IMR-90 (cell line): ENCODE data around the gene HNRNPLL. TPM values are rescaled to one million over a fixed set of nuclear protein-coding genes. Genes with fewer than 3 reads are reported as not detected.

ENCODE experiments used
- ATAC-seq: fragments of 200-7000 bp; cut with Tn5 transposase; 2 replicates; pipeline ENCODE4 v1.9.1; 2020; ENCODE audit warnings: low read depth, mild to moderate bottlenecking, moderate library complexity
- BruUV-seq: library from RNA; stranded (reverse); fragments of 400-500 nt; replicated peaks from 2 replicates; lab custom pipeline; 2021; lab: Mats Ljungman, UMichigan
- CTCF ChIA-PET: fragments of 300-600 bp; formaldehyde crosslinking; extraction: SDS; loops from one replicate; lab custom pipeline; 2021; ENCODE audit warnings: antibody characterized with exemption; lab: Yijun Ruan, JAX
- POLR2A ChIA-PET: fragments of 300-600 bp; sonication (Branson Sonifier 250); formaldehyde crosslinking; loops from one replicate; lab custom pipeline; 2022; ENCODE audit warnings: antibody characterized with exemption; ENCODE audit not compliant: unreplicated experiment; lab: Charles Lee
- DNase-seq: peaks from one replicate; pipeline ENCODE4 v3.0.0; 2013
- H2AFZ ChIP-seq: replicated peaks from 2 replicates; pipeline ENCODE3; 2013; ENCODE audit warnings: low read length, mild to moderate bottlenecking; ENCODE audit not compliant: poor library complexity
- H2AK5ac ChIP-seq: 2 replicates; pipeline ENCODE4 v1.6.1; 2013; ENCODE audit warnings: low read depth, low read length, inconsistent platforms
- H2AK9ac ChIP-seq: replicated peaks from 2 replicates; pipeline ENCODE3; 2013; ENCODE audit warnings: mild to moderate bottlenecking, low read depth, low read length, moderate library complexity; ENCODE audit not compliant: poor library complexity
- H2BK120ac ChIP-seq: 2 replicates; pipeline ENCODE4 v1.6.1; 2013; ENCODE audit warnings: low read depth, low read length, inconsistent platforms
- H2BK15ac ChIP-seq: 3 replicates; pipeline ENCODE4 v1.6.1; 2013; ENCODE audit warnings: low read depth, low read length, inconsistent platforms
- H2BK20ac ChIP-seq: 2 replicates; pipeline ENCODE4 v1.6.1; 2013; ENCODE audit warnings: low read depth, mild to moderate bottlenecking, inconsistent platforms, low read length, moderate library complexity
- H2BK5ac ChIP-seq: 2 replicates; pipeline ENCODE4 v1.6.1; 2013; ENCODE audit warnings: mild to moderate bottlenecking, low read depth, low read length, inconsistent platforms; ENCODE audit not compliant: poor library complexity, severe bottlenecking
- H3K14ac ChIP-seq: replicated peaks from 2 replicates; pipeline ENCODE4 v1.6.1; 2013; ENCODE audit warnings: low read depth, low read length, inconsistent platforms
- H3K18ac ChIP-seq: 2 replicates; pipeline ENCODE4 v1.6.1; 2013; ENCODE audit warnings: low read depth, low read length, control low read depth
- H3K23ac ChIP-seq: 2 replicates; pipeline ENCODE4 v1.6.1; 2013; ENCODE audit warnings: low read depth, low read length, inconsistent platforms
- H3K27ac ChIP-seq: 2 replicates; pipeline ENCODE4 v1.5.1; 2013; ENCODE audit warnings: mild to moderate bottlenecking, control low read depth, low read length; ENCODE audit not compliant: insufficient read depth
- H3K27me3 ChIP-seq: 2 replicates; pipeline ENCODE4 v1.6.1; 2013; ENCODE audit warnings: low read length; ENCODE audit not compliant: control insufficient read depth, insufficient read depth
- H3K36me3 ChIP-seq: 2 replicates; pipeline ENCODE4 v1.6.1; 2013; ENCODE audit warnings: low read length, mixed read lengths; ENCODE audit not compliant: control insufficient read depth, insufficient read depth
- H3K4ac ChIP-seq: 2 replicates; pipeline ENCODE4 v1.6.1; 2013; ENCODE audit warnings: low read depth, low read length, inconsistent platforms
- H3K4me1 ChIP-seq: 2 replicates; pipeline ENCODE4 v1.6.1; 2013; ENCODE audit warnings: low read length, mixed read lengths; ENCODE audit not compliant: control insufficient read depth, insufficient read depth
- H3K4me2 ChIP-seq: 2 replicates; pipeline ENCODE4 v1.6.1; 2013; ENCODE audit warnings: low read depth, mild to moderate bottlenecking, control low read depth, low read length, moderate library complexity
- H3K4me3 ChIP-seq: 2 replicates; pipeline ENCODE4 v1.5.1; 2013; ENCODE audit warnings: low read depth, mild to moderate bottlenecking, control low read depth, low read length, moderate library complexity; ENCODE audit not compliant: insufficient read depth
- H3K56ac ChIP-seq: 2 replicates; pipeline ENCODE4 v1.6.1; 2013; ENCODE audit warnings: low read length, inconsistent platforms; ENCODE audit not compliant: insufficient read depth; ENCODE audit errors: extremely low read depth
- H3K79me1 ChIP-seq, 2 experiments: 2 replicates each; pipeline ENCODE4 v1.6.1; 2013; ENCODE audit warnings: low read length in 2 of 2, inconsistent platforms in 1 of 2, low read depth in 1 of 2
- H3K9ac ChIP-seq: 2 replicates; pipeline ENCODE4 v1.6.1; 2013; ENCODE audit warnings: low read depth, low read length, control low read depth
- H3K9me1 ChIP-seq: 2 replicates; pipeline ENCODE4 v1.6.1; 2013; ENCODE audit warnings: low read length, inconsistent platforms; ENCODE audit not compliant: insufficient read depth
- H3K9me3 ChIP-seq: 2 replicates; pipeline ENCODE4 v1.6.1; 2013; ENCODE audit warnings: low read length; ENCODE audit not compliant: control insufficient read depth, insufficient read depth
- H4K20me1 ChIP-seq: 2 replicates; pipeline ENCODE4 v1.6.1; 2013; ENCODE audit warnings: low read length, inconsistent platforms; ENCODE audit not compliant: insufficient read depth
- H4K5ac ChIP-seq: 2 replicates; pipeline ENCODE4 v1.6.1; 2013; ENCODE audit warnings: mild to moderate bottlenecking, low read depth, low read length, control low read depth
- H4K8ac ChIP-seq, 2 experiments: 2 replicates each; pipeline ENCODE4 v1.6.1; 2013; ENCODE audit warnings: low read depth in 2 of 2, low read length in 2 of 2, control low read depth in 1 of 2, inconsistent platforms in 1 of 2
- H4K91ac ChIP-seq: 2 replicates; pipeline ENCODE4 v1.6.1; 2013; ENCODE audit warnings: low read depth, low read length, inconsistent platforms; ENCODE audit not compliant: insufficient read depth
- BHLHE40 ChIP-seq: fragments of 150-350 bp; IDR thresholded peaks from 2 replicates; pipeline ENCODE4 v1.6.1; 2016; ENCODE audit warnings: mild to moderate bottlenecking, low read depth, low read length
- CEBPB ChIP-seq: IDR thresholded peaks from 2 replicates; pipeline ENCODE4 v1.6.1; 2012; ENCODE audit warnings: low read depth, low read length, improper control_type of control experiment
- CTCF ChIP-seq: conservative IDR thresholded peaks from 2 replicates; pipeline ENCODE4 v1.5.1; 2012; ENCODE audit warnings: mild to moderate bottlenecking, low read depth, low read length, improper control_type of control experiment
- FOS ChIP-seq: fragments of 150-350 bp; IDR thresholded peaks from 2 replicates; pipeline ENCODE4 v1.6.1; 2016; ENCODE audit warnings: low read depth, low read length
- MAFK ChIP-seq: IDR thresholded peaks from 2 replicates; pipeline ENCODE4 v1.6.1; 2012; ENCODE audit warnings: low read depth, low read length, improper control_type of control experiment
- MAZ ChIP-seq: IDR thresholded peaks from 2 replicates; pipeline ENCODE4 v1.6.1; 2012; ENCODE audit warnings: low read depth, mild to moderate bottlenecking, low read length, improper control_type of control experiment, moderate library complexity, borderline replicate concordance
- MXI1 ChIP-seq: IDR thresholded peaks from 2 replicates; pipeline ENCODE4 v1.6.1; 2012; ENCODE audit warnings: low read depth, mild to moderate bottlenecking, low read length, moderate library complexity, borderline replicate concordance
- NFE2L2 ChIP-seq: fragments of 150-350 bp; IDR thresholded peaks from 2 replicates; pipeline ENCODE4 v1.6.1; 2016; ENCODE audit warnings: low read depth, mild to moderate bottlenecking, low read length
- POLR2A ChIP-seq: IDR thresholded peaks from 2 replicates; pipeline ENCODE4 v1.6.1; 2012; ENCODE audit warnings: mild to moderate bottlenecking, low read depth, low read length
- RAD21 ChIP-seq: IDR thresholded peaks from 2 replicates; pipeline ENCODE4 v1.6.1; 2012; ENCODE audit warnings: low read length, improper control_type of control experiment
- RCOR1 ChIP-seq: IDR thresholded peaks from 2 replicates; pipeline ENCODE4 v1.6.1; 2012; ENCODE audit warnings: mild to moderate bottlenecking, low read length, improper control_type of control experiment; ENCODE audit not compliant: insufficient replicate concordance
- RFX5 ChIP-seq: IDR thresholded peaks from 2 replicates; pipeline ENCODE4 v1.8.0; 2012; ENCODE audit warnings: low read depth, mild to moderate bottlenecking, low read length, moderate library complexity
- SMC3 ChIP-seq: fragments of 150-350 bp; IDR thresholded peaks from 2 replicates; pipeline ENCODE4 v1.6.1; 2016; ENCODE audit warnings: low read depth, mild to moderate bottlenecking, antibody characterized with exemption, low read length, moderate library complexity
- USF2 ChIP-seq: fragments of 150-350 bp; IDR thresholded peaks from 2 replicates; pipeline ENCODE4 v1.6.1; 2017; ENCODE audit warnings: mild to moderate bottlenecking, antibody characterized with exemption, low read length, low read depth
- WGBS, 2 experiments: methylation state at CpG; one replicate each; pipeline versions ENCODE4 v1.1.5 to v1.1.7; 2013; ENCODE audit warnings: missing lambda C conversion rate in 2 of 2; ENCODE audit not compliant: insufficient read length in 1 of 2; ENCODE audit errors: extremely low coverage in 2 of 2; 5-methylcytosine and 5-hydroxymethylcytosine counted together
- dilution Hi-C: fragments of 300-500 bp; cut with HindIII; formaldehyde crosslinking; loops from one replicate; pipeline ENCODE4 v1.14.3; 2018; ENCODE audit warnings: low sequenced_read_pairs; ENCODE audit not compliant: unreplicated experiment
- in situ Hi-C: fragments of 300-500 bp; cut with MboI; formaldehyde crosslinking; loops from 3 replicates; pipeline ENCODE4 v1.14.3; 2019; ENCODE audit warnings: low sequenced_read_pairs, inconsistent platforms, mixed read lengths
- intact Hi-C: fragments of 100-400 bp; cut with micrococcal nuclease; formaldehyde crosslinking; loops from 2 replicates; pipeline ENCODE4 v1.10.0; 2022
- polyA plus RNA-seq, 3 experiments: library from polyadenylated mRNA; depleted of rRNA; stranded (reverse); fragments of >200 nt; gene quantifications; 2 replicates each; pipeline ENCODE4 v1.2.3, GENCODE V29; 2012; ENCODE audit warnings: low replicate concordance in 1 of 3
- total RNA-seq: library from RNA; depleted of rRNA; stranded (reverse); fragments of >200 nt; gene quantifications from 2 replicates; pipeline ENCODE4 v1.2.3, GENCODE V29; 2012

Gene HNRNPLL
- total and polyA plus RNA-seq, 2 of the 4 experiments (the other 2 are of a cell fraction), result 23.7 to 53.1 TPM

GRCh38 chr2:38601463-38602135, 1.1 kb downstream of the HNRNPLL start:
- H2BK5ac ChIP-seq, result peak overlapping the region; percentile 95
- in situ Hi-C loops, result loop anchor here (5.0 kb wide), 1 partner anchor 121 kb away; no protein-coding TSS in a partner anchor
- no peak overlapping the region for H2AK5ac ChIP-seq
- intact Hi-C loops, result loop anchor here (1.0 kb wide), 1 partner anchor 65 kb away; the partner anchor contains the start of gene GALM
- H3K36me3 ChIP-seq, result no peaks in the 10 kb centered on the region
- peak overlapping the region; percentile 30 to 68; a peak in 1 of 4 replicates for H4K8ac ChIP-seq
- H3K79me1 ChIP-seq, result peaks cover 0 to 30% of the 10 kb centered on the region in 2 experiments; a peak in 2 of 4 replicates
- no peaks in the 10 kb centered on the region for H3K27me3 ChIP-seq
- H2AK9ac ChIP-seq, result peak overlapping the region; percentile 97
- dilution Hi-C loops, result no loop called here
- POLR2A ChIA-PET, result interaction anchor here (1.0 kb wide), 1 partner anchor 150 kb away, joined by 8 read pairs; the partner anchor contains the start of gene SRSF7
- peak overlapping the region; percentile 83 for H3K23ac ChIP-seq
- peak overlapping the region; percentile 20 for H4K91ac ChIP-seq
- peak overlapping the region; percentile 98 for H3K27ac ChIP-seq
- peak; percentile 39 for DNase-seq
- H2AFZ ChIP-seq, result peak overlapping the region; percentile 91
- no TSS peak for BruUV-seq
- peak overlapping the region; percentile 95; the same call in 1 of the 2 replicates for H3K4me2 ChIP-seq
- peaks cover 3% of the 10 kb centered on the region; the same call in 1 of the 2 replicates for H3K9me1 ChIP-seq
- CTCF ChIA-PET, result interaction anchor here (0.7 to 1.5 kb wide), 4 partner anchors 50 to 114 kb away, joined by 3 to 6 read pairs (median 4); no protein-coding TSS in a partner anchor
- no peaks in the 10 kb centered on the region for H3K9me3 ChIP-seq
- peak overlapping the region; percentile 42; the same call in 1 of the 2 replicates for H4K5ac ChIP-seq
- H3K4me3 ChIP-seq, result peak overlapping the region; percentile 85
- H3K14ac ChIP-seq, result peak overlapping the region; percentile 48
- peaks cover 10% of the 10 kb centered on the region for H3K4me1 ChIP-seq
- H3K9ac ChIP-seq, result peak overlapping the region; percentile 97
- WGBS, 2 experiments, result 1% methylated on average over 17 of the region's 25 CpGs; no CpG with 5 or more reads in 1 of the 2 experiments
- 0 out of 2 replicates have a peak overlapping the region, but pooled peaks have one; percentile 8 for H2BK120ac ChIP-seq
- H3K56ac ChIP-seq, result peak overlapping the region; percentile 67
- H2BK15ac ChIP-seq, result no peak overlapping the region
- H4K20me1 ChIP-seq, result peaks cover 45% of the 10 kb centered on the region
- peak overlapping the region; percentile 52; the same call in 1 of the 2 replicates for H3K4ac ChIP-seq
- H3K18ac ChIP-seq, result peak overlapping the region; percentile 46
- H2BK20ac ChIP-seq, result no peak overlapping the region
- ATAC-seq, result no peak
- TF ChIP-seq FOS (no peak), CEBPB (no peak), MAZ (no peak), MXI1 (no peak), RCOR1 (no peak), RFX5 (no peak), CTCF (no peak), NFE2L2 (no peak), BHLHE40 (no peak), RAD21 (no peak), SMC3 (no peak), MAFK (no peak), POLR2A (no peak), USF2 (no peak)
